NCI-H82 (cell line): Measurements from ENCODE around the gene VSTM4.

ENCODE experiments used
- DNase-seq: peaks from one replicate; lab custom pipeline; 2025; lab: John Stamatoyannopoulos, UW

The VSTM4 gene

GRCh38 chr10:49116509-49117375 lies 1.4 kb upstream of the VSTM4 start:
- no peak for DNase-seq

GRCh38 chr10:49115796-49116508 lies 630 bp upstream of the VSTM4 start:
- no peak for DNase-seq

- no peak for DNase-seq
Observed at GRCh38 chr10:49114718-49115014, 656 bp downstream of the VSTM4 start.

- DNase-seq, result no peak
Observed at GRCh38 chr10:49113741-49114141, 1.6 kb downstream of the VSTM4 start.

- no peak for DNase-seq
Observed at GRCh38 chr10:49112851-49113250, 2.5 kb downstream of the VSTM4 start.

GRCh38 chr10:49112098-49112497 lies 3.2 kb downstream of the VSTM4 start:
- no peak for DNase-seq

GRCh38 chr10:49111320-49111698 lies 4.0 kb downstream of the VSTM4 start:
- DNase-seq, result no peak

- no peak for DNase-seq
Observed at GRCh38 chr10:49110684-49111319, 4.5 kb downstream of the VSTM4 start.

- no peak for DNase-seq
Observed at GRCh38 chr10:49109669-49110340, 5.5 kb downstream of the VSTM4 start.

GRCh38 chr10:49108656-49109055 lies 6.7 kb downstream of the VSTM4 start:
- no peak for DNase-seq

GRCh38 chr10:49107887-49108267 lies 7.4 kb downstream of the VSTM4 start:
- DNase-seq, result no peak

GRCh38 chr10:49107111-49107886 lies 8.0 kb downstream of the VSTM4 start:
- no peak for DNase-seq

GRCh38 chr10:49106451-49106850 lies 8.9 kb downstream of the VSTM4 start:
- DNase-seq, result no peak

GRCh38 chr10:49105076-49105475 lies 10.2 kb downstream of the VSTM4 start:
- no peak for DNase-seq

GRCh38 chr10:49104323-49104722 lies 11.0 kb downstream of the VSTM4 start:
- DNase-seq, result no peak

- no peak for DNase-seq
Observed at GRCh38 chr10:49103761-49104160, 11.6 kb downstream of the VSTM4 start.

GRCh38 chr10:49099046-49099445 lies 16.3 kb downstream of the VSTM4 start:
- DNase-seq, result no peak

GRCh38 chr10:49096890-49097445 lies 18.4 kb downstream of the VSTM4 start:
- no peak for DNase-seq

- DNase-seq, result no peak
Observed at GRCh38 chr10:49094646-49095045, 20.7 kb downstream of the VSTM4 start.

GRCh38 chr10:49093922-49094321 lies 21.4 kb downstream of the VSTM4 start:
- DNase-seq, result no peak

- DNase-seq, result no peak
Observed at GRCh38 chr10:49092477-49092876, 22.8 kb downstream of the VSTM4 start.
